ENCODE measurements around the gene MDFI.

The MDFI gene

DNA sequence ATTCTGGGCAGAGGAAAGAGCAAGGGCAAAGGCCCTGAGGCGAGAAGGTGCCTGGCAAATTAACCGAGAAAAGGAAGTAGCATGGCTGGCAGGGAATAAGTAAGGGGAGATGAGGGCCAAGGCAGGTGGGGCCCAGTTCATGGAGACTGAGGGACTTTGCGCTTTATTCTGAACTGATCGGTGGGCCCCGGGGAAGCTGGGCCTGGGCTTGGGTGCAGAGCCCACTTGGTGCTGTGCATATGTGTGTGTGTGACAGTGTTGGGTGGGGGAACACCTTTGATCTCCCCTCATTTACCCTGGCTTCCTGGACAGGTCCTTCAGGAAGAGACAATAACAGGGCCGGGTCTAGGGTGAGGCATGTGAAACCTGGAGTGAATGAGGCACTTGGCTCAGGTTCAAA, 2.9 kb upstream of the MDFI start:
- DNase-seq, result no peak

DNA sequence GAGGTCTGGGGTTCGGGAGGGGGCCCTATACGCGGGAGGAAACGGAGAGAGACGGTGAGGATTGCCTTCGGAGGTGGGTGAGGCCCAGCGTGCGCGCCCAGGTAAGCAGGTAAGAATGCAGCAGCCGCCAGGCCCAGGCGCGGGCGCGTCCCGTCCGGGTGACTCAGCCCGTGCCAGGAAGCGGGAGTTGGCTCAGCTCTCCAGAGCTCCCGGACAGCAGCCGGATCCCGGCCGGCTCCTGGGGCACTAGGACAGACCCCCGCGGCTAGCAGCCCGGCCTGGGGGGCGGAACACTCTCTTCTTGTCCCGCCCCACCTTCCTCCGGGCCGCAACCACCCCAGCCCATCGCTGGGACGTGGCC, 1.5 kb upstream of the MDFI start:
- DNase-seq, result no peak

DNA sequence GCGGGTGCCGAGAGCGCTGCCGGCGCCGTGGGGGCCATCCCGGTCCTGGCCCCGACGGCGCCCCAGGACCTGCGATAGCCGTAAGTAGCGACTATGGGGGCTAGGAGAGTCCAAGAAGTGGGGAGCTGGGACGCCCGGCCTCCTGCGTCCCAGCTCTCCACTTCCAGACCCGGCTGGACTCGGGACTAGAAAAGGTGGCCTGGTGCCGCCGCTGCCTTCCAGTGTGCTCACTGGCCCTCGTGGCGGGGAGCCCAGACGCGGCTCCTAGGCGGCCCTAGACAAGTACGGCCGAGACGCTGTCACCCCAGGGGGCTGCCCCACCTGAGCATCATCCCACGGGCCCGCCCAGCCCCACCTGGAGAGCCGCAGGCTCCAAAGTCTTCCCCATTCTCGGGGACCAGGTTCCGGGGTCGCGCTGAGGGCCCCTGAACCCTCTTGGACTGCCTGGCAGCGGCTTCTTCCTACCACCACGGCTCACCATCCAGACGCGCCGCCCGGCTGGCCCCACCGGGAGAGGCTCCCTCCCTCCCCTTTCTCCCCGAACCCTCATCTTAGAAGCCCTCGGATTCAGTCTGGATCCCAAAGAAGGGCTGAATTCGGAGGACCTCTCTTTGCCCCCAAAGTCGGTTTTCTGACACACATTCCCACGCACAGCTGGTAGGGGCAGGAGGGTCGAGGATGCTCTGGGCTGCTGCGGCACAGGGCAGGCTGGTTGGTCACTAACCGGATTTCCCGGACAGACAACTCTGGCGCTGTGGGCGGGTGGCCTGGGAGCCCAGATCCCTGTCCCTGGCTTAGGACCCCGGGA, 870 bp upstream of the MDFI start:
- DNase-seq, result no peak

DNA sequence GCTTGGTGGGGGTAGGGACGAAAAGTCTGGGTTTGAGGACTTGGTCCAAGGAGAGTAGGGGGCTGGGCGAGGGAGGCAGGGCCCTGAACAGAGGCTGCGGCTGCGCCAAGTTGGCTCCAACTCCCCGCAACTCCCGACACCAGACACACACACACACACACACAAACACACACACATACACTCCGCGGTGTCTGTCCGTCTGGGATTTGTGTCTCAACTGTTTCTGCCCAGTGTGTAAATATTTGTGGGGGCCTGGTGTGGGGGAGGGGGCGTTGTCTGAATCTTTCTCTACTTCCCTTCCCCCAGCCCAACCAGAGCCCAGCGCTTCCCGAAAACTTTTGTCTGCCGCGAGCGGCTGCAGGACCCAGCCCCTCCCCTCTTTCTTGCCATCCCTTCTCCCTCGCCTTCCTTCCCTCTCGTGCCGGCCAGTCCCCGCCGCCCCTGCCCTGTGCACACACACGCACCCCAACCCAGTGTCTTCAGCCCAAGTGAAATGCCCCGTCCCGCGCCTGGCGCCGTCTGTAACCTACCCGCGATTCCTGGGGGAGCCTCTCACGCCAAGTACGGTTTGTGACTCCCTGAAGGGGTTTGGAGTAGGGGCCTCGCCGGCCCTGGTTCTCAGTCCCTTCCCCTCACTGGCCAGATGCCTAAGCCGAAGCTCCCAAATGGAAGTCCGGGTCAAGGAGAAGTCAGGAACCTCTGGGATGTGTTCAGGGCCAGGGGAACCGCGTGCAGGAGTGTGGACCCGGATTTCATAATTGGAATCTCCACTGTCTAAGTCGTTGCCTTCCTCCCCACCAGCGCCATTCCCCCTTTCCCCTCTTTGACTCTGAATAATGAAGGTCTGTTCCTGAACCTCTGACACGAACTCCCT, 904 bp downstream of the MDFI start:
- no peak for DNase-seq

DNA sequence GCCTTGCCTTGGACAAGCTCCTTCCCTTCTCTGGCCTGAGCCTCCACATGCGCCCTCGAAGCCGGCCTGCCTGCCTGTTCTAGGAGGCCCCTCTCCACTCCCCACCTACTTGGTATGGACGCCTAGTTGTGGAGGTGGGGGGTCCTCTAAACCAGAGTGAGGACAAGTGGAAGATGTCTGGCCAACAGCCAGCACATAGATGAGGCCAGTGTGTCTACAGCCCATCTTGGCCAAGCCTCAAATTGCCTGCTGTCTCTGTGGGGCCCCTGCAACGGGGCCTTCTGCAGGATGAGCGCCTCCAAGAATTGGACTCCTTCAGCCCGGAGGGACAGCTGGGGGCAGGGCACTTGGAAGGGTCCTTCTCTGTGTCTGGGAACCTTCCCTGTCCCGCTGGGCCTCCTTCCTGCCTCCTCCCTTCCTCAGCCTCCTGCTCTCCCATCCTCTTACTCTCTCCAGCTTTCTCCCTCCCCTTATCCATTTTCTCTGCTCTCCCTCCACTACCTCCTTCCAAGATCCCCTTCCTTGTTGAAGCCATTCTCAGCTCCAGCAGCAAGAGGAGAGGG, 1.6 kb downstream of the MDFI start:
- DNase-seq, result no peak

DNA sequence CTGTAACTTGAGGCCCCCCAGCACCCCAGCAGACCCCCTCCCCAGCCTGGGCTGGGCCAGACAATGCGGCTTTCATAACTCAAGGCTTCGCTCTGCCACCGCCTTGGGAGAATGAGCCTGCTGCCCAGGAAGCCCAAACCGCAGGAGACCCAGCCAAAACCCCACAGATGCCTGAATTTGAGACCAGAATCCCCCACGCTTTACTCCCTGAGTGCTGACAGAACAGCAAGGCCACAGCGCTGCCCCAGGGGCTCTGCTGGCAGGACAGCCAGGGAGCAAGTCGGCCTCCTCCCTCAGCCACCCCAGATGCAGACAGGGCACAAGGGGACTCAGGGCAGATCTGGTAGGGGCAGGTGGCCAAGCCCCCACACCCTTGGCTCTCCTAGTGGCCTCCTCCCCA, 2.2 kb downstream of the MDFI start:
- DNase-seq, result no peak

DNA sequence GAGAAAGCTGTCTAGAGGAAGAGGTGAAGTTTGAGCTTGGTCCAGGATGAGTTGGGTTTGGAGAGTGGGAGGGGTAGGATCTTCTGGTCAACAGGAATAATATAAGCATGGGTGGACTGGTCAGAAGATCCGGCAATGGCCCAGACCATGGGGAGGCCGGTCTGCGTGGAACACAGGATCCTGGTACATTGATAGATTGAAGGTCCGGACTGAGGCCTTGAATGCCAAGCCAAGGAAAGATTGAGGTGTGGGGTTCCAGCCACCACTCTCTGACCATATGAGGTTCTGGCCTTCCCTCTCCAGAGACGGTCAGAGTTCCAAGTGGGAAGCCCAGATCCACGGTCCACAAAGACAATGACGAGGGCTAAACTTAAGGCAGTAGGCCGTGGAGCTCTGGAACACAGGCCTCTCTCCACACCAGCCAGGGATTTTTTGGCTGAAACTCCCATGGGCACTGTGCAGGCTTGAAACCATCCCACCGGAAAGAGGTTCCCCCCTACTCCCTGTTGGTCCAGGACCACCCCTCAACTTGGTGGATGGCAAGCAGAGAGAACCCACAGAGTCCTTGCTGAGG, 3.2 kb downstream of the MDFI start:
- DNase-seq, result no peak

DNA sequence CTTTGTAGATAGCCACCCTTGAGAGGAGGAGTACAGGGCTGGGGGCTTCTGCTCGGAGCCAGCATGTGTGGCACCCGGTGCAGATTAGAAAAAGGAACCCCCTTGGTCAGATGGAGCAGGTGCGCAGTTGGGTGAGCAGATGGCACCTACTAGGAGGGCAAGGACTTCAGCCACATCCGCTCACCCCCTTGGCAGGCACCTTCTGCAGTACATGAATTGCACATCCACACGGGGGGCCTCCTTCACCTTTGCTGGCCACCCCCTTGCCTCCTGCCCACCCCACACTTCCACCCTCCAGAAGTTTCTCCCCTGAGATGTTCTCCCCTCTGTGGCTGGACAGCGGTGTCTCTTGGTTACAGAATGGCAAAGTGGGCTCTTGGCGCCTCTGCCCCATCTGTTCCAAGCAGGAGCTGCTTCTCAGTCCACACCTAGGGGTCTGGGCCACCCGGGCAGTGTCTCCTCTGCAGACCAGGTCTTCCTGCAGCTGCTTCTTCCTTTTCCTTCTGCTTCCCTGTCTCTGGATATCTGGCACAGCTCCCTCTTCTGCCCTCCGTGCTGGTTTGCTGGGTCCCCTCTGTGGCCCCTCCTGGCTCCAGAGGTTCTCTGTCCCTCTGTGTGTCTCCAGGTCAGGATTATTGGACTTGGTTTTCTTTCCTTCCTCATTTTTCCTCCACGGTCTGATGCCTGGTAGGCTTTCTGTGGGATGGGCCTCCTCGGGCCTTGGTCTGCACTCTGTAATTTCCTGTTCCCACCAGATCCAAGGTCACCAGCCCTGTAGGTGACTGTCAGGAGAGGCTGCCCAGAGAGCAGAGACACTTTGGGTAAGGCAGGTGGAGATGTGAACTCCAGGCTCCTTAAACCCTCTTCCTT, 4.1 kb downstream of the MDFI start:
- DNase-seq, result no peak

DNA sequence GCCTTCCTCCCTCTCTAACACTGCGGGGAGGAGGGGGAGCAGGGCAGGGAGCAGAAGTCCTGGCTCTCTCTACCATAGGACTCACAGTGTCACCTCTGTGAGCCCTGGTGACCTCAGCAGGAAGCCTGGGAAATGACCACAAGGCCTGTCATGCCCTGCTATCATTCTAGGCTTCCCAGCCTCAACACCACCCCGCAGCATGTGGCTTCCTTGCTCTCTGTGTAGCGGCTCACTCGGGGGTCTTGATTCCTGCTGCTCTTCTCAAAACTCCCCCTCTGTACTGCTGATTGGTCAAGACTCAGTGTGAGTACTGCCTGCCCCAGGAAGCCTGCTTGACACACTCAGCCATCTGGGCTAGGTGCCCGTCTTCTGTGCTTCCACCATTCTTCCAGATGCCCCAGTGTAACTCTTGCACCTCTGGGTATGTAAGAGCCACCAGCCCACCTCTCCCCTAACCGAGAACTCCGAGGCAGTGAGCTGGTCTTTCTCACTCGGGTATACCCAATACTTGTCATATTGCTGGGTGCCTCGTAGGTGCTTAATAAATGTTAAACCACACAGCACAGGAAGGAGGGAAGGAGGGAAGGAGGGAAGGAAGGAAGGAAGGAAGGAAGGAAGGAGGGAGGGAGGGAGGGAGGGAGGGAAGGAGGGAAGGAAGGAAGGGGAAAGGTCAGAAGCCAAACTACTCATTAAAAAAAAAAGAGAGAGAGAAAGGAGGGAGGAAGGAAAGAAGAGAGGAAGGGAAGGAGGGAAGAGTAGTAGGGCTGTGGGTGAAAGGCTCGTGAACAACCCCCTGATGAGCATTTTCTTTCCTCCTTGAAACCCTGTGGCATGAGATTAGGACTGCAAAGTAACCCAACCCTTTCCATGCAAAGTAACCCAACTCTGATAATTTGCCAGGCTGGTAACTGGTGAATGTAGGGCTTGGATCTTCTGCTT, 5.0 kb downstream of the MDFI start:
- DNase-seq, result no peak

DNA sequence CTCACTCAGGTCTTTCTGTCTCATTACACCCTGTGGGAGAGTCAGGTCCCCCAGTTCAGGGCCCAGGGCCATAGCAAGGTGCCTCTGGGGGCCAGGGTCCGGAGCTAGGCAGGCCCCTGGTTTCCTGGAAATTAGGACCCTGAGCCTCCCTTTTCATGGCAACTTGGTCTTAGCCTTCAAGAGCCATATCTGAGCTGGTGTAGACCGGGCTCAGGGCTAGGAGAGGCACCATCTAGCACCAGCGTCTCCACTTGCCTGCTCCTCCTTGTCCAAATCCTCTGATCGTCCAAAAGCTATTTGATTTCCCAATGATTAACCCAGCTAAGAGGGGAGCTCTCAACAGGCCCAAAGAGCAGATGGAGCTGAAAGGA, 5.6 kb downstream of the MDFI start:
- DNase-seq, result no peak

DNA sequence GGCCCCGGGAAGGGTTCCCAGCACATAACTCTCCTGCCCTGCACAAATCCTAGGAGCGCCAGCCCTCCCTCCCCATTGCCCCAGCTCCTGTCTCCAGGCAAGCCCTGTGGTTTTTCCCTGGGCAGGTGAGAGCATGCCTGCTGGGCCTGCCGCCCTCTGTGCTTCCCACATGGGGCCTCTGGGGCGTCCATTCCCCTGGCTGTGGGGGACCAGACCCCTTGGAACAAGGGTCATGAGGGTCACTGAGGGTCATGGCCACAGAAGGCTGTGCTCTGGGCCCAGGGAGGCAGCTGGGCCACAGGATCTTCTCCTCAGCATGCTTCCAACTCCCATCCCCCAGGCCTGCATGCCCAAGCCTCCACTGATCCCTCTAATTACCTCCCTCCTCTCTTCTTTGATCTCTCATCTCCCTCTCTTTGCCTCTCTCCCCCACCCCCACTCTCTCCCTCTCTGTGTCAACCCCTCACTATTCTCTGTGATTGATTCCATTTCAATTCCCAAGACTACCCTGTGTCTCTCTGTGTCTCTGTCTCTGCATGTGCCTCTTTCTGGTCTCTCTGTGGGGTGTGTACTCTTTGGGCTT, 6.1 kb downstream of the MDFI start:
- no peak for DNase-seq

DNA sequence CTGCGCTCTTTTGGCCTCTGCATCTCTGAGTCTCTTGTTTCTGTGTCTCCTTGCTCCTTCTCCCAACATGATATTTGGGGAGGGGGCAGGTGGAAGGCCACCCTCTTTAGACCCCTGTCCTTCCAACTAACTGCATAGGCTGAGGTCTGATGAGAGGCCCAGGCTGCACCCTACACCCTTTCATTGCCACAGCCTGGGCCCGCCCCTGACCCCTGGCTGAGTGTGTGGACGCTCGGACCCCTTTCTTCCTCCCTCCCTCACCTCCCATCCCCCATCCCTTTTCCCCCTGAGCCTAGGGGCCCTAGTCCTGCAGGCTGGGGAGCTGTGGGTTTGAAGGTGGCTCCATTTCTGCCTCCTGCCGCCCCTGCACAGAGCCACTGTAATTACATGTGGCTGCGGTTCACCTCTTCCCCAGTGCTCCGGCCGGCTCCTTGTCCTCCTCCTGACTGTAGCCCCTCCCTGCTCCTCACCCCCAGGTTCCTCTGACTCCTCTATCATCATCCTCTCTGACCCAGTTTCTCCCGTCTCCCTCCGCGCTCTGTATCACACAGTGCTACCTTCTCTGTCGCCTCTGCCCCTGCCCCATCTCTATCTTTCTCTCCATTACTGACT, 6.8 kb downstream of the MDFI start:
- DNase-seq, result no peak

DNA sequence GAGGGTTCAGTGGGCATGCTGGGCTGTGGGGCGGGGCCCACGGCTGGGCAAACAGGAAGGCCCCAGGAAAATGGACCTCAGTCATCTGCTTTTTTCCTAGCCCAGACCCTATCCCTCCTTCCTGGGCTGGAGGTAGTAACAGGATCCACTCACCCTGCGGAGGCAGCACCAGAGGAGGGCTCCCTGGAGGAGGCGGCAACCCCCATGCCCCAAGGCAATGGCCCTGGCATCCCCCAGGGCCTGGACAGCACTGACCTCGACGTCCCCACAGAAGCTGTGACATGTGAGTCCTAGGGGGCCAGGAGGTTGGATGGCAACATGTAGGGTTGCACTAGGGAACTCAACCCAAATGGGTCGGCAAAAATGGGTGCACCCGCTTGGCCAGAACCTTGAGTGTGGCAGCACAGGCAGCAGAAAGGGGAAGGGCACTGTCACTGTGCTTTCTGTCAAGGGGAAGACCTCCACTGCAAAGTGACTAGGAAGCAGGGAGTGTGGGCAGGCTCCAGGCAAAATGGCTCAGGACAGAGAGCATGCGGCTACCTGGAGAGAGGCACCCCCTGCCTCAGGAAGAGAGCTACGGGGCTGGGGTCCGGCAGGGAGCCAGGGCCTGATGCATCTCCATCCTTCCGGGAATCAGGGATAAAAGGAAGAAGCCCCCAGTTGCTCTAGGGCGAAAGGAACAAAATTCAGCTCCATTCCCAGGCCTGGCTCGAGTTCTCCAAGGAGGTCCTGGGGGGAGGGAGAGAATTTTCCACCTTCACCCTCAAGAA, 7.9 kb downstream of the MDFI start:
- DNase-seq, result no peak

DNA sequence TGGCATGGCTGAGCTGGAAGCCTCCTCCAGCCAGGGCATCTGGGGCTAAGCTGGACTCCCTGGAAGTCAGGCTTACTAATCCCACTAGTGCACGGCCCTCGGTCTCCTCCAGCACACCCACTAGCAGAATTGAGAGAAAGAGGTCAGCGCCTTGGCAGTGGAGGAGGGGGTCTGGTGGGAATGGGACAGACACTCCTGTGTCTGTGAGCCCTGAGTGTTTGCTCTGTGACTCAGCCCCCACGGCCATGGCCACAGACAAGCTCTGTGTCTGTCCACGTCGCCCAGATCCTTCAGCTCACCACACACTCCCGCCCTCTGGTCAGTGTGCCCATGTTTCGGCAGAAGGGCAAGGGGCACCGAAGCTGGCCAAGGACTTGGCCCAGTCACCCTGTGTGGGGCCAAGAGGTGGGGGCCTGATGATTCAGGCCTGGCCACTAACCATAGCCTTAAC, 8.8 kb downstream of the MDFI start:
- DNase-seq, result no peak

DNA sequence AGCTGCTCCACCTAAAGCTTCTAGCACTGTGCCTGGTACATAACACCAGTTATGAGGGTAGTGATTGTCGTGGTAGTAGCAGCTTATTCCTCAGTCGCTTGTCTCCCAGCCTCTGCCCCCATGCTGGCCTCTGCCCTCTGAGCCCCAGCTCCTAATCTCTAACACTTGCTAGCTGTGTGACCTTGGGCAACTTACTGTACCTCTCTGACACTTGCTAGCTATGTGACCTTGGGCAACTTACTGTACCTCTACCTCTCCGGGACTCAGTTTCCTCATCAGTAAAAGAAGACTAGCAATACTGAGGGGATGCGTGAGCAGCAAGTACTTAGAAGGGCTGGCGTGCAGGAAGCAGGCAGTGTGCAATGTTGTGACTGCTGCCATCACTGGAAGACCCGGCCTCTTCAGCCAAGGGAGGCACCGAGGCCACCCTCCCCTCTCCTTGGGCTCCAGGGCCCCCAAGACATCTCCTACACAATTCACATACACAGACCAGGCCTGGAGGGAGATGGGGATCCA, 9.9 kb downstream of the MDFI start:
- no peak for DNase-seq

DNA sequence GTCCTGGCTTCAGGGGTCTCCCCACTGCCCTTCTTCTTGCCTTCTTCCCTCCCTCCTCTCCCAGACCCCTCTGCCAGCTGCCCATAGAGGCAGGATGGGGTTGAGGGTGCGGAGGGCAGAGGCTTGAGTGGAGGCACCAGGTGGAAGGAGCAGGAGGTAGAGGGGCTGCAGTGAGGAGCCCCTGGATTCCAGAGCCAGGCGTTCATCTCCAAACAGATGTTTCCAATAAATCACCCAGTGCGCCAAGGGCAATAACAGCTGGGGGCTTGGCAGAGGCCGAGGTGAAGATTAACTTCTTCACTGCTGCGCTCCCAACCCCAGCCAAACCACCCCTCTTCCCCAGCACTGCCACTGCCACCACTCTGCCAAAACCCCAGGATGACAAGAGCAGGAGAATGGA, 10.7 kb downstream of the MDFI start:
- no peak for DNase-seq

DNA sequence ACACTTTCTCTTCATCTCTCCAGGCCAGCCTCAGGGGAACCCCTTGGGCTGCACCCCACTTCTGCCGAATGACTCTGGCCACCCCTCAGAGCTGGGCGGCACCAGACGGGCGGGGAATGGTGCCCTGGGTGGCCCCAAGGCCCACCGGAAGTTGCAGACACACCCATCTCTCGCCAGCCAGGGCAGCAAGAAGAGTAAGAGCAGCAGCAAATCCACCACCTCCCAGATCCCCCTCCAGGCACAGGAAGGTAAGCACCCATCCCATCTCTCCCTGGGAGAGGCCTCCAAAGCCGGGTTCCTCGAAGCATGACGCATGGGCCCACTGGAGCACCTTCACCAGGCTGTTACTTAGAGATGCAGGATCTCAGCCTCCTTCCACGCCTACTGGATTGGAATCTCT, 11.3 kb downstream of the MDFI start:
- DNase-seq, result no peak

DNA sequence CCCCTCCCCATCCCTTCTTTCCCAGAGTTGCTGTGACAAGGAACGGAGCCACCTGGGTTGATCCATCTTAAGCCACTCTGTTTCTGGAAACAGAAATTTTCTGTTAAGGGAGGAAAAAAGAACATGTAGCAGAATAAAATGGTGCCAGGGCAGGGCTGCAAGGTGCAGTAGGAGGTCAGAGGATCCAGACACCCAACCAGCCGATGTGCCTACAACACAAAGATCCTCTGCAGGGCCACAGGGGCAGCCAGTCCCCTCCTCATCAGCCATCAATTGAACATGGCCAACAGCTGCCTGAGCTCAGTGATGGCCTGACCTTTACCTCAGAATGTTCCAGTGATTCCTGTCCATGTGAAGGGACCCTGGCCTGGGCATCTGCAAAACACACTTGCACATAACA, 11.9 kb downstream of the MDFI start:
- no peak for DNase-seq

DNA sequence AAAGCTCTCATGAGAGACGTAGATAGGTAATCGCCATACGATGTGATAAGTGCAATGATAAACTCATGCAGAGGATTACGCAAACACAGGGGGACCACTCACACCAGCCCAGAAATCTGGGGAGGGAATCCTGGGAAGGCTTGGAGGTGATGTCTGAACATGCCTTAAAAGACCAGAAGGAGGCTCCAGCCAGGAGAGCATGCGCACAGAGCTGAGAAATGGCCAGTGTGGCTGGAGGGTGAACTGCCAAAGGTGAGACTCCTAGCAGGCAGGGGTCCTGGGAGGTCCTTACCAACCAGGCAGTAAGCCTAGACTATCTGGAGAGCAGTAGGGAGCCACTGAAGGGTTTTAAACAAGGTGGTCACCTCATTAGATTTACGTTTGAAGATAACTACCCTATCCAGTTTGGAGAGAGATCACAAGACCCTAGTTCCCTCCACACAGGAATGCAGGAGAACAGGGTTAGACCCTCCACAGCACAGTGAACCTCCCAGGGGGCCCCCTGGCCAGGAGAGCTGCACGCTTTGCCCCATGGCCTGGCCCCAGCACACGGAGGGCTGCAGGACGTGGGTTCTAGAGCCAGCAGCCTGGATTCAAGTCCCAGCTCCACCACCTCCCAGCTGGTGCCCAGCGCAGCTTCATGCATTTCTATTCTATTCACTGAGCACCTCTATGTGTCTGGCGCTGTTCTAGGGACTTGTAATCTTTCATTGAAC, 13.1 kb downstream of the MDFI start:
- no peak for DNase-seq
